NCI-H69 (cell line): Measurements from ENCODE around the gene RPTN.

Experiments
- DNase-seq: peaks from one replicate; lab custom pipeline; 2025; lab: John Stamatoyannopoulos, UW

RPTN gene

GRCh38 chr1:152159144-152159543 lies at the start of gene RPTN:
TSS of gene RPTN (minus strand) at chr1:152159228. CDS start at chr1:152157889, 1,339 bp downstream.
- DNase-seq = no peak

DNA sequence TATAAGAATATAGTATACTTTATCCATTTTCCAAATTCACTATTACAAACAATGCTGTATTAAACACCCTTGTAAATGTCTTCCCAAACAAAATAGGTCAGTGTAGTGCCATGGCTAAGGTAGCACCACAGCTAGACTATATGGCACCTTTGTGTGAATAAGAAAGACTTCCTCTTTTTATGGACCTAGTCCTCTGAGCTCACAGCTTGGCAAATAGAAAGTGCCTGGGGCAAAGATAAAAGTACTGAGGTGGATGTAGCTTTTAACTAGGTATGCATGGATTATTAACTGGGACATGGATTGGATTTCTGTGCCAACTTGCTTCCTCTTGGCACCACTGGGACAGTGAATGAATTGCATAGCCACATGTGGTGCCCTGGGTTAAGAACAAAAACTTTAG lies 40.0 kb upstream of the RPTN start:
- no peak for DNase-seq

DNA sequence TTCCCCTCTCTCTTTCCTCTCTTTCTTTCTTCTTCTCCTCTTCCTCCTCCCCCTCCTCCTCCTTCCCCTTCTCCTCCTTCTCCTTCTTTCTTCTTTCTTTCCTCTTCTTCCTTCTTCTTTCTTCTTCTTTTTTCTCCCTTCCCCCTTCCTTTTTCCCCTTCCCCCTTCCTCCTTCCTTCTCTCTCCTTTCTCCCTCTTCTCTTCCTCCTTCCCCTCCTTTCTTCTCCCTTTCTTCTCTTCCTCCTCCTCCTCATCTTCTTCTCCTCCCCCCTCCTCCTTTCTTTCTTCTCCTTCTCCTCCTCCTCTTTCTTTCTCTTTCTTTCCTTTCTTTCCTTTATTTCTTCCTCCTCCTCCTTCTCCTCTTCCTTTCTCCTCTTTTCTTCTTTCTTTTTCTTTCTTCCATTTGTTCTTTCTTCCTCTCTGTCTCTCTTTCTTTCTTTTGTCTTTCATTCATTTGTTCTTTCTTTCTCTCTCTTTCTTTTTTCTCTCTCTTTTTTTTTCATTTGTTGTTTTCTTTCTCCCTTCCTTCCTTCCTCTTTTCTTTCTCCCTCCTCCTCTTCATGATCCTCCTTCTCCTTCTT lies 38.4 kb upstream of the RPTN start:
- DNase-seq = no peak

DNA sequence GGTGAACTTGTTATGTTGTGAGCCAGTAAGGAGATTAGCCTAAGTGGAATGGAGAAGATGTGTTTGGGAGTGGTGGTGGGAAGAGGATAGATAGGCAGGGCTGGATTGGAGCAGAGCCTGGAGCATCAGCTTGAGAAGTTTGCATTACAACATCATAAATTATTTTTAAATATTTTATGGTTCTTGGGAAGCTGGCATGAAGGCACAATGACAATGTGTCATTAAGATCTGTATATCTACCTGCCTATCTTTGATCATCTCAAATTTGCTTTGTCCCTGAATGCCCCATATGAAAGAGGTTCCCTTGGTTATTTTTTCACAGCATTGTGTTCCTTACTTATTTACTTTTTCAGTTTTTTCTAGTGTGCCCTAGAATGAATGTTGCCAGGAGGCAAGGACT lies 32.7 kb upstream of the RPTN start:
- DNase-seq = no peak

DNA sequence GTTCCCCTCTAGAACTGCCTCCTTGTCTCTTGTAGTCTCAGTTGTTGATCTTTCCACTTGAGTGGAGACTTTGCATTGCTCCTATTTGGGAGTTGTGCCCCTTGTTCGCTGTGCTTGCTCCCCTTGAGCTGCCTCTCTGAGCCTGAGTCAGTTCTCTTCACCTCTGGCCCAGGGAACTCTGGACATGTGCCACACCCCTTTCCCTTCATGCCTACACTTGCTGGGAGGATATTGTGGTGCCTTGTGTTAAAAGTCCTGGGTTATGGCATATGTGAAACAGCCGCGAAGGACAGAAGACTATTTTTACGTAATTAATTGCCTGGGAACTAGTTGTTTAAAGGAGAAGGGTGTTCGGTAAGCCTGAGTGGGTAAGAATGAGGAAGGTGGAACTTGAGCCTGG lies 32.2 kb upstream of the RPTN start:
- no peak for DNase-seq

- no peak for DNase-seq
These were observed 31.6 kb upstream of the RPTN start for GRCh38 chr1:152190589-152190988.

DNA sequence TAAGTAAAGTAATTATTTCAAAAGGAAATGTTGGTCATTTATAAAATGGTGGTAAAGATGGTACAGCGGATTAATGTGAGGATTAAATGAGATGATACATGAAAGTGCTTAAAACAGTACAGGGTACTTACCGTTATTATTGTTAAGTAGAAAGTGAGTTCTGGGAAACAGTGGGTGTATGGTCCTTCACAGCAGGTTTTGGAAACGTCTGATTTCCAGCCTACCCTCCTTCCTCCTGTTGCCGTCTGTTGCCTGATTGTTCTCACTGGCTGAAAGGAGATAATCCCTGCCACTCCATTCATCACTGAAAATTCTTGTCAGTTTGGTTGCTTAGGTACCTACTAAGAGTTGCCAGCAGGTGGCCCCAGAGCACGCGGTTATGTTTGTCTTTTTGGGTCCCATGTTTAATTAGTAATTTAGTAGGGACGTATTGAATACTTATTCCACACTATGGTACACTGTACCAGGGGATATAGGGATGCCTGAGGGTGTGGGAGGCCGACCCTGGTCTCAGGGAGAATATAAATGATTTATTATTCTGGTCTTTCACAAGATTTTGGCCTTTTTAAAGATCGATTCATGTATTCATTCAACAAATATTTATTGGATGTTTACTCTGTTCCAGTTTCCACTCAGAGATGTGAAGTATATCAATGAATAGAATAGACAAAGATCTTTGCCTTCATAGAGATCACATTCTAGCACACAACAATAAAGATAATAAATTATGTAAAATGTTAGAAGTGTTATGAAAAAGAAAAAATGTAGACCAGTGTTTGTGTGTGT lies 30.8 kb upstream of the RPTN start:
- DNase-seq = peak; percentile 80

DNA sequence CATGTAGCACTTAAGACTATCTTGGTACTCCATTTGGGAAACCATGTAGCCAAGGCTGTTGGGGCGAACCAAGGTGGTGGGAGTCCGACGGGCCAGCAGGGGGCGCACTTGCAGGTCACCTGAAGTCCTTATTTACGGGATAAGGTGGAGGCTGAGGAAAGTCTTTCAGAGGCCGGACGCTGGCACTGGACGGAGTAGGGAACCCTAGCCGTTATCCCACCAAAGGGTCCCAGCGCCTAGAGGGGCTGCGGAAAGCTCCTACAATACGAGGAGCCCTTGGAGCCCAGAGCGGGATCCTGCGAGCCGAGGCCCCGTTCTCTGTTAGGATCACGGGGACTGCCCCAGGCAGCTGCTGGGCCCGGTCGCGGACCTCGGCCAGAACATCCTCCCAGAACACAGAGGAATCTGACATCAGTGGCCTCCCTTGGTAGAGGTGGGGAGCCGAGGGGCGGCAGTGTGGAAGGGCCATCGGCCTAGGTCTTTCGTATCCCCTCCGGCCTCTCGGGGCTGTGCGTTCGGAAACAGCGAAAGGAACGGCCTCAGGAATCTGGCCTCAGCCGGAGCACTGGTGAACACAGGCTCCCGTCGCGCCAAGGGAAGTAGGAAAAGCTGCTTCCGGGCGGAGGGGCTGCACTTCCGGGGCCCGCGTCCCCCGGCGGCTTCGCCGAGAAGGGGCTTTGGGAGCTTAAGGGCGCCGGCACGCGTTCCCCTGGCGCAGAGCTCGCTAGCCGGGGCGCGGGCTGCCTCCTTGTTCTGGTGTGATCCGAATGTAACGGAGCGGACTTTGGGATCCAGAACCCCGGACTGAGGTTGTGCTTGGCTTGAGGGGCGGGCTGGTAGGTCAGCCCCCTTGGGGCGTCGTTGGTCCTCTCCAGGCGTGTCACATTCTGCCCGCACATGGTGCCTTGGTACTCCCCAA lies 29.9 kb upstream of the RPTN start:
- peak; percentile 41 for DNase-seq

DNA sequence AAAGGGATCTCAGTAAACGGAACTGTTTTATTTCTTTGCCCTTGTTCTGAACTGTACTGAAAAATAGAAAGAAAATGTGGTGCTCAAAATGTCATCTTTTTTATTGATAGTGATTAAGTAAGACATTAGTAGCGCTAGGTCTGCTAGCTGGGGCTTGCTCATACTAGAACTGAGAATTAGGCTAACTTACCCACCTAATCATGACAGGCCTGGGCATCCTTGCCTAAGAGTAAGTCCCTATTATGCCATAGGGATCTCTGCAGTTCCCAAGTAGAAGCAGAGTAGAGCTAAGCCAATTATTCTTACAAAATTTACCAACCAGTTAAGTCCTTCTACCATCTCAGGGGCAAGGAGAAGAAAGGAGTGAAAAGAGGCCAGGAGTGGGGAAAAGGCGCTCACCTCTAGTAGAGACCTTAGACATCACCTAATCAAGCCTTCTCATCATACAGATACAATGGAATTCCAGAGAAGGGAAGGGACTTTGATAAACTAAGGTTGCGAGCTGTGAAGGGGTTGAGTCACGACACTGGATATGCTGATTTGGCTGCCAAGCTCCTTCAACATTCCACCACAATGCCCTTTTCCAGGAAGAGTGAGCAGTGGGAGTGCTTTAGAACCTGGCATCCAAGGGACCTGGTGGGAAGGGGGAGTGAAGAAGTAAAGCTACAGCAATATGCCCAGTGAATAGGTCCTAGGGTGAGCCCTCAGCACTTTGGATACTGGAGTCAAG lies 27.7 kb upstream of the RPTN start:
- no peak for DNase-seq

GRCh38 chr1:152185544-152186391 lies 26.7 kb upstream of the RPTN start:
- peak; percentile 81 for DNase-seq

DNA sequence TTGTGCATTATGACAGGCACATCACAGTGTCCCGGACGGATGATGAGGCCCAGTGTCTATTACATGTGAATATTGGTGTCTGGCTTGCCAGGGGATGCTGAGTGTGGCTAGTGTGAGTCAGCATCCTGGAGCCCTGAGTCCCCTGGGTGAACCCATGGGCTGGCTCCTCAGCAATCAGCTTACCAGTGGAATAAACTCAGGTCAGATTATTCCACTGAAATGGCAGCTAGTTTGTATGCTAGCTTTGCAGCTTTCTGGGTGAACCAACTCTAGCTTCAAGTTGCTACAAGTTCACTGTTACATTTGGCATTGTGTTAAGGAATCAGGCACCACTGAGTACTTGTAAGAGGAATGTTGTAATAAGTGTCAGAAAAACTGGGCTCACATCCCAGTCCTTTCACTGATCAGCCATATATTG lies 23.9 kb upstream of the RPTN start:
- peak; percentile 34 for DNase-seq

- DNase-seq = peak; percentile 47
These were observed 23.4 kb upstream of the RPTN start for GRCh38 chr1:152182431-152182830.

DNA sequence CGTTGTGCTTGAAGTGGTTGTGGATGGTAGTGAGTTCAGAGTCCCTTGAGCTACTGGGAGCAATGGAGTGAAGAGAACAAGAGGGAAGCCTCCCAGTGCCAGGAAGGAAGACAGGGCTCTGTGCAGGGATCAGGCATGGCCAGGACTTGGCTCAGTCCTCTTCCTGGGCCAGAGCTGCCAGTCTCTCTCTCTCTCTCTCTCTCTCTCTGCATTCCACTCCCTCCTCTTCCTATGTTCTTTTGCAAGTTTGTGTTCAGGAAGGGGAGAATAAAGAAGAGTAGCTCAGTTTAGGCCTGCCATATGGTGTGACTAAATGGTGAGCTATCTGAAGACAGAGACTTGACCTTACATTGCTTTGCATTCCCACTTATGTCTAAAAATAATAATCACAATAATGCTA lies 20.5 kb upstream of the RPTN start:
- DNase-seq = no peak

DNA sequence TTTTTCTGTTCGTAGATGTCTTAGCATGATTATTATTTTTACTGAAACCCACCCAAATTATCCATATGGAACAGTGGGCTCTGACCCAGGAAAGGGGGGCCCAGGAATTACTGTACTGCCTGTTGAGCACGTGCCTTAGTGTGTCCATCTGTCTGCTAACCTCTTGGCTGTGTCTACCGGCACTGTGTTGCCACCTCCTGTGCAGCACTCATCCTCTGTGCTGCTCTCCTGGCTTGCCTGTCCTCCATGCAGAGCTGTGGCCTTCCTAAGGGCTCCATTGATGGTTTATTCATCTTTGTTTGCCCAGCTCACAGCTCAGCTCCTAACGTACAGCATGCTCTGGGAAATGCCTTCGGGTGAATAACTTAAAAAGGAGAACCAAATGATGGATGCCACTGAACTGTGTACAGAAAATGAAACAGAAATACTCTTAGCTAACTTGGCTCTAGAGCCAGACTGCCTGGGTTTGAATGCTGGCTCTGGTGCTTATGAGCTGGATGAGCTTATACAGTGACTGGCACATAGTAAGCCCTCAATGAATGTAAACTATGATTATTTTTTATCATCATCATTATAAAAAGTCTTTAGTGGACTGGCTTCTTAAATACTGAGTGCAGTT lies 11.4 kb upstream of the RPTN start:
- DNase-seq = no peak

DNA sequence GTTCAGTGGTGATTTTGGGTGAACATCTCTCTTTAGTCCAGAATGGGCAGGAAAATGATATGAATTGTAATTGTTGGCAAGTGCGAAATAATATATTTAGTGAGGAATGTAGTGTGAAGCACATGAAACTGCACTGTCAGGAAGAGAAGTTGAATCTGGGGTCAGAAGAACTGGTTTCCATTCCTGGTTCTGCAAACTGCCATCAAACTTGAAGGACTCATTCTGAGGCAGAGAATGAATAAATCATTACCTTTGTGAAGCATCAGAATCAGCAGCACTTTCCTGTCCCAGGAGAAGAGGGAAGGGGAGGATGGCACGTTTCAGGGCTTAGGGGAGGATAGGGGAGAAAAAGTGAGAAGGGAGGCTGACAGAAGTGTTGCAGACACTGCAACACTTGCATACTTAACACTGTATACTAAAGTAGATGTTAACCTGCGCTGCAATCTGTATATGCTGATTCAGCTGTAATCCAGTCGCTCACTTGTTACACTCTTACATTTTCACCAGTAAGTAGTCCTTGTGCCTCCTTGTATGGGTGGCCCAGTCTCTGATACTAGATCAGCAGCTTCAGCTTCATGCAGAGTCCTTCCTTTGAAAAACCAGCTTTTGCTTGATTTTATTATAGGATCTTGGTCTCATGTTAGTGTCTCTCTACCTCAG lies 10.5 kb upstream of the RPTN start:
- DNase-seq = no peak

DNA sequence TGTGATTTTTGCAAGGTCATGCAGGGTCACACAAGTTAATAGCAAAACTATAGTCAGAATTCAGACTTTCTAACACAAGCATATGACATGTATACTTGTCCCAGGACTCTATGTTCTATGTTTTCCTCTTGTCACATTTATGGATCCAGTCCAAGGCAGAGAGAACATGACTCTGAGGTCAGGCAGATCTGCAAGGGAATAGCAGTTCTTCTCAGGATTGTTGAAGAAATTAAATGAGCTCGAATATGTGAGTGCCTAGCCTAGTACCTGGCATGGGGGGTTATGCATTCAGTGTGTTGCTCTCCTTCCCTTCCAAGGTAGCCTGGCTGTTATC lies 9.5 kb upstream of the RPTN start:
- no peak for DNase-seq

DNA sequence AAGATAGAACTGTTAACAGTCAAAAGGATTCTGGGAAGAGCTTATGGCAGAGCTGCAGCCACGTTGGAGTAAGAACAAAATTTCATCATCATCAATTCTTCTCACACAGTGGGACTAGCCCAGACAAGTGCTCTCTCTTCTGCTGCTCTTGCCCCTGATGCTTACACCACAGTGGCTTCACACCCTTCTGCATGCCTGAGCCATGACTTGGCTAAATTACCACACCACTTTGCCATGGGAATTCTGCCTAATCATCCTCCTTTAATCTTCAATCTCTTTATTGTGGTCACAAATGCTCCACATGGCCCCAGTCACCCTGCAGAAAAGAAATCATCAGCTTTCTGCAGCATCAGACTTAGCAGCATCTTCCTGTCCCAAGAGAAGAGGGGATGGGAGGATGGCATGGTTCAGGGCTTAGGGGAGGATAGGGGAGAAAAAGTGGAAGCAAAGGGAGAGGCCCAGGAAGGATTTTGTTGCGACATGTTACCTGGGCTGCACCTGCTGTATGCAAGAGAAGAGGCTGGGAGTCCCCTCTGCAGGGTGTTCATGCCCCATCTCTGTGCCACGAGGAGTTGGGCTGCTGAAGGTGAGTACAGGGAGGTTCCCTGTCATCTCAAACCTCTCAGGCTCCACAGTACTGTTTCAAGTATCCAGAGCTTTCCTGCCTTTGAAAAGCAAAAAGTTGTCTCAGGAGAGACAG lies 9.0 kb upstream of the RPTN start:
- DNase-seq = no peak

GRCh38 chr1:152166966-152167365 lies 7.9 kb upstream of the RPTN start:
- DNase-seq = no peak

DNA sequence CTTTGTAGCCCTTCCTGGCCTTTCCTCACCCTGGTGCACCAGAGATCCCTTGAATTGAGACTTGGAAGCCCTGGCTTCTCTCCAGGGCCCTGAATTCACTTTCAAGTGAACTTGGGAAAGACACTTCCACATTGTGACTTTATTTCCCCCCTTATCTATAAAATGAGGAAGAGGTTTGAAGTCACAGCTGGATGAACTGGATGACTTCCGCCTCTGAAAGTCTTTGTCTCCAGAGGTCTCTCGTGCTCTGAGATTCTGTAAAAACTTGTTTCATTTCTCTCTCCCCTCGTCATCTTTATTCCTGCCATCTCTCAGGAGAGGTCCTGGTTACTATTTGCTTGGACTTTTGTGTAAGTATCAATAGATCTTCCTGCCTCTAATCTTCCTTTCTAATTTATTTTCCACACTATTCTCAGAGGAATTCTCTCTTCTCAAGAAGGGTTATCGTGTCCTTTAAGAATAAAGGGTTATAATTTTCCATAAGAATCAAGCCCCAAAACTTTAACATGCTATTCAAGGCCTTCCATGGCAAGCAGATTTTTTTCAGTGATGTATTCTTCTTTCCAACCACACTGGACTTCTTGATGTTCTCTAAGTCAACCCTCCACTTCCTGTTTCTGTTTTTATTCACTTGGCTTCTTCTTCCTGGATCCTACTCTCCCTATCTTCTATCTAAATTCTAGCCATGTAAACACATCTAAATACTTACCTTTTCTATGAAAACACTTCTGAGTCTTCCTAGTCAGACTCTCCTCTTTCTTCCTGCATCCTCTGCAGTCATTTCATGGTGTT lies 6.5 kb upstream of the RPTN start:
- DNase-seq = no peak
